ENCODE measurements around the gene ACR. TPM values are rescaled to one million over a fixed set of nuclear protein-coding genes. Genes with fewer than 3 reads are reported as not detected.
A peak's percentile ranks its signal among the peaks of the same experiment; 100 is the strongest.

Gene ACR
- total RNA-seq, 1 donor: not detected

DNA sequence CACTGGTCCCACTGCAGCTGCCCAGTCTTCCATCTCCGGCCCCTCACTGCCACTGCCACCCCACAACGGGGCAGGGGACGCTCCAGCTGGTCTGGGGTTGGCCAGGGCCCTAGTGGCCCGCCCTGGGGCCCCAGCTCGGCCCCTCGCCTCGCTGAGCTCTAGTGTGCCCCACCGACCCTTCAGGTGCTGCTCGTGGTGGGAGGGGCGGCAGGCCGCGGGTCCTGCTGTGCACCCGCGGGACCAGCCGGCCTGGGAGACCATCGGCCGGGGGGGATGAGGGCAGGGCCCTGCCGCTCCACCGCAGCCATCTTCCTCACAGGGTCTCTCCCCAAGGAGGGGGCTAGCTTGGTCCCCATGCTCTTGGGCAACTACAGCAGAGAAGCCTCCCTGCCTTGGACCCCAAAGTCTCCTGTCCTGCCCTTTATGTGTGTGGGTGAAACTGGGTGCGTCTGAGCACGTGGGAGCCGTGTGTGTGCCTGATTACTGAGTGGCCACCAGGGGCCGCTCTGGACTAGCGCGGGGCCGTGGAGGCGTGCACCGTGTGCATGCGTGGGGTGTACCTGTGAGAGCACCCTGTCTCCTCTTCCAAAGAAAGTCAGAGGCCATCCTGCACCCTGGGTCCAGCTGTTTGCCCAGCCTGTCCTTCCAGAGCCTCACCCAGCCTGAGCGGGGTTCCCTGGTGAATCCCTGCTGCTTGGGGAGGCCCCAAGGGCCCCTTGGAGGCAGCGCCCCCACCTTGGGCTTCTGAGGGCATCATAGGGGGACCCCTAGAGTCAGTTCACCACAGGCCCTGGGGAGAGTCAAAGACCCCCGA lies 6.0 kb upstream of the ACR start:
- DNase-seq (ENCODE audit: low read depth): peak; percentile 45
- H3K4me3 ChIP-seq (ENCODE audit: low read depth, low read length): no peak overlapping the region
- TF ChIP-seq, protein P1, sequence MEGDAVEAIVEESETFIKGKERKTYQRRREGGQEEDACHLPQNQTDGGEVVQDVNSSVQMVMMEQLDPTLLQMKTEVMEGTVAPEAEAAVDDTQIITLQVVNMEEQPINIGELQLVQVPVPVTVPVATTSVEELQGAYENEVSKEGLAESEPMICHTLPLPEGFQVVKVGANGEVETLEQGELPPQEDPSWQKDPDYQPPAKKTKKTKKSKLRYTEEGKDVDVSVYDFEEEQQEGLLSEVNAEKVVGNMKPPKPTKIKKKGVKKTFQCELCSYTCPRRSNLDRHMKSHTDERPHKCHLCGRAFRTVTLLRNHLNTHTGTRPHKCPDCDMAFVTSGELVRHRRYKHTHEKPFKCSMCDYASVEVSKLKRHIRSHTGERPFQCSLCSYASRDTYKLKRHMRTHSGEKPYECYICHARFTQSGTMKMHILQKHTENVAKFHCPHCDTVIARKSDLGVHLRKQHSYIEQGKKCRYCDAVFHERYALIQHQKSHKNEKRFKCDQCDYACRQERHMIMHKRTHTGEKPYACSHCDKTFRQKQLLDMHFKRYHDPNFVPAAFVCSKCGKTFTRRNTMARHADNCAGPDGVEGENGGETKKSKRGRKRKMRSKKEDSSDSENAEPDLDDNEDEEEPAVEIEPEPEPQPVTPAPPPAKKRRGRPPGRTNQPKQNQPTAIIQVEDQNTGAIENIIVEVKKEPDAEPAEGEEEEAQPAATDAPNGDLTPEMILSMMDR (IDR thresholded peaks at IDR 0.05; ENCODE audit: insufficient read depth, low read depth, low read length): peak; percentile 90

DNA sequence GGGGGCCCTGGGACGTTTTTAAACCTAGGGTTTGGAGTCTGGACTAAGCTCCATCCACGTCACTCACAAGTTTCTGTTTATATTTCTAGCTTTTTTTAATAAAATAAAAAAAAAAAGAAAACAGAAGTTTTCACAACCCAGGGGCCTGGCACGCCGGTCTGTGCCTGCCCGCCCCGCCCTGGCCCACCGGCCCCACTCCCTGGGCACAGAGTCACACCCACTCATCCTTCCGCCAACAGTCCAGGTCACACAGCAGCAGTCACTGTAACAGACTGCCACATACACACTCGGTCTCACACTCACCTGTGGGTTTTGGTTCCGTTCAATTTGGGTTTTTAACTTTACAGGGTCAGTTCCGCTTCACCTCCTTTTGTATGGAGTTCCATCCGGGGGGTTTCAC lies 5.3 kb upstream of the ACR start:
- no peak for DNase-seq (ENCODE audit: low read depth)
- no peak overlapping the region for H3K4me3 ChIP-seq (ENCODE audit: low read depth, low read length)

DNA sequence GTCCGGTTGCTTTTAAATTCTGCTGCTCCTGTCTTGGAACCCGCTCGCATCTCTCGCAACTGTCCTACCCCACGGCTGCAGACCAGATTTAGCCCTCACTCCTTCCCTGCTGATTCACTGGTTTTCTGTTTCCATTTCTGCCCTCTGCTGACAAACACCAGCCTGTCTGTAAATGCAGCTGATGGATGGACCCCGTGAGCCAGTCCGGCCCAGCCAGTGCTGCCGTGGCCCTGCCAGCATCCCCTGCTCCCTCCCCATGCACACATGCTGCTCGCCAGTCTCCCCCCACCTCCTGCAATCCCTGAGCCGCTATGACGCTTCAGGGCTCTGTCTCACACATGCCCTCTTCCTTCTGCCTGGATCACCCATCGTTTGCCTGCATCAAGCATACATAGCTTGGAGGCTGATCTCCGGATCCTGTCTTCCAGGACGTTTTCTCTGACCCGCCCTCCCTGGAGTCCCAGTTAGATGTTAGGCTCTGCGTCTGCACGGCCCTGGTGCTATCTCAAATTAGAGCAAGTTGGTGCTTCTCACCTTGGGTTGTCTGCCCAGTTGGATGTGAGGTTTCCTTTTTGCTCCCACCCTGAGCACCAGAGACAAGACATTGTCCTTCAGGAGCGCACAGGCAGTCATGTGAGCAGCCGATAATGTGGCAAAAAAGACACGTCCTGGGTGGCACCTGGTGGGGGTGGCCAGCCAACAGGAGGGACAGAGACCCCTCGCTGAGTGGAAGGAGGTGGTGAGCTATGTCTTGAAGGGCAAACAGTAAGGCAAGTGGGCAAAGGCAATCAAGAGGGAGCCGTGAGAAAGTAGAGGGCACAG lies 4.3 kb upstream of the ACR start:
- no peak overlapping the region for H3K4me3 ChIP-seq (ENCODE audit: low read depth, low read length)
- TF ChIP-seq, protein P1 (IDR thresholded peaks at IDR 0.05; ENCODE audit: insufficient read depth, low read depth, low read length): no peak

More for the DNA sequence above, 5.3 kb upstream of the ACR start:
- TF ChIP-seq, protein P1 (IDR thresholded peaks at IDR 0.05; ENCODE audit: insufficient read depth, low read depth, low read length): no peak

DNA sequence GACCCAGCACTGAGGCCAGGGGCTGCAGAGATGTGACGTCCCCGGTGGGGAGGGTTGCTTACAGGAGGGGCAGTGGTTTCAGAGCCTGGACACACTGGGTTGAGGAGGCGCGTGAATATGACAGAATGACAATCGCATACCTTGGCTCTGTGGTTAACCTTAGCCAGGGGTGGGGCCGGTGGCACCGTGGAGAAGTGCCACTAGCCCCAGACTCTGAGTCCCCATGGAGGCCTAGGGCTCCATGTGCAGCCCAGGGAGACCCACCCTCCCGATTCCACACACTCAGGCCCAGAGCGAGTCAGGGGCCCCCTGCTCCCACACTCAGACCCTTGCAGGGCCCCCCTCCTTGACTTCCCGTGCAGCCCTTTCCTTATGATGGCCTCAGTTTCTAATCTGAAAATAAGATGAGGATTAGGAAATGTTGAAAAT lies 3.6 kb upstream of the ACR start:
- DNase-seq (ENCODE audit: low read depth): no peak
- H3K4me3 ChIP-seq (ENCODE audit: low read depth, low read length): no peak overlapping the region
- TF ChIP-seq, protein P1 (IDR thresholded peaks at IDR 0.05; ENCODE audit: insufficient read depth, low read depth, low read length): no peak

More for the DNA sequence above, 4.3 kb upstream of the ACR start:
- DNase-seq (ENCODE audit: low read depth): peak; percentile 30

DNA sequence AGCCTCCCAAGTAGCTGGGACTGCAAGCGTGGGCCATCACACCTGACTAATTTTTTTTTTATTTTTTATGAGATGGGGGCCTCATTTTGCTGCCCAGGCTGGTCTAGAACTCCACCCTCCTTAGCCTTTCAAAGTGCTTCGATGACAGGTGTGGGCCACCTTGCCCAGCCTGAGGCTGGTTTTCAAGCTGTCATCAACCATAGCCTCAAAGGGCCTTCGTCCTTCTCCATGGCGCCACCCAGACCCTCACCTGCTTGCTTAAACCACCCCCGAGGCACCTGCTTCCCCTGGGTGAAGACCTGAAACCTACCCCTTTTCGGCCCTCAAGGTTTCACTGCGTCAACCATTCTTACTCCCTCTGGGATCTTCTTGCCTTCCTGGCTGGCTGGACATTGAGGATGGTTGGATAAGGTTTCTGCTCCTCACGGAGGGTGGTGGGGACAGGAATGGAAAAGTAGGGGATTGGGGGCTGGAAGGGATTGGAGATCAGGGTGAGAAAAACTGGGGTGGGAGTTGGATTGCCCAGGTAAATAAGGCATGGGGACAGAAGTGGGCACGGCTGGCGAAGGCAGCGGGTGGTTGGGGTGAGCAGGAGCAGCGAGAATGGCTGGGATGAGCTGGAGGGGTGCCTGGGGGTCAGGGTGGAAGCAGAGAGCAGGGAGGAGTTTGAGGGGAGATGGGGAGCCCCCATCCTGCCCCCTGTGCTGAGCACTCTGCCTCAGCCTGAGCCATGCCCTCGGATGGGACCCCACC lies 2.8 kb upstream of the ACR start:
- no peak overlapping the region for H3K4me3 ChIP-seq (ENCODE audit: low read depth, low read length)
- TF ChIP-seq, protein P1 (IDR thresholded peaks at IDR 0.05; ENCODE audit: insufficient read depth, low read depth, low read length): no peak
- DNase-seq (ENCODE audit: low read depth): no peak

DNA sequence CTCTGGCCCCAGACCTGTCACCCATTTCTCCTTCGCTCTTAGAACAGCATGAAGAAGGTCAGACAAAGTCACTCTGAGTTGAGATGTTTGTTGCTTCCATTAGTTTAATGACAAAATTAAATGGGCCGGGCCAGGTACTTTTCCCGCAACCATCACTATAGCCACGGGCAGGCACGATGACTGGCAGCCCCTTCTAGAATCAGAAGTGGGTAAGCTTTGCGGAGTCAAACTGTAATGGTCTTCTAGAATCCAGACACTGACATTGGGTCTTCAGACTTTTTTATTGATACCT lies 2.3 kb upstream of the ACR start:
- no peak for DNase-seq (ENCODE audit: low read depth)
- TF ChIP-seq, protein P1 (IDR thresholded peaks at IDR 0.05; ENCODE audit: insufficient read depth, low read depth, low read length): no peak

More for the DNA sequence above, 2.3 kb upstream of the ACR start:
- H3K4me3 ChIP-seq (ENCODE audit: low read depth, low read length): no peak overlapping the region

Measured in fibroblast of villous mesenchyme (primary cell).